Measurements from ENCODE around the gene ACP4.

ACP4 gene

GRCh38 chr19:50844296-50844935, 54.2 kb downstream of the ACP4 start:
- DNase-seq (ENCODE audit: low read depth), result no peak

All from stimulated activated CD8-positive, alpha-beta memory T cell treated with anti-CD3 and anti-CD28 coated beads, Interleukin-15, amount 100 ng/mL, for 24 hours (primary cell).